Activated CD8-positive, alpha-beta memory T cell treated with anti-CD3 and anti-CD28 coated beads for 24 hours (primary cell): ENCODE measurements around the gene ATP8B3.
A peak's percentile ranks its signal among the peaks of the same experiment; 100 is the strongest.

ENCODE experiments used
- DNase-seq: peaks from one replicate; pipeline ENCODE4 v3.0.0-alpha.2; 2020

The ATP8B3 gene, protein sequence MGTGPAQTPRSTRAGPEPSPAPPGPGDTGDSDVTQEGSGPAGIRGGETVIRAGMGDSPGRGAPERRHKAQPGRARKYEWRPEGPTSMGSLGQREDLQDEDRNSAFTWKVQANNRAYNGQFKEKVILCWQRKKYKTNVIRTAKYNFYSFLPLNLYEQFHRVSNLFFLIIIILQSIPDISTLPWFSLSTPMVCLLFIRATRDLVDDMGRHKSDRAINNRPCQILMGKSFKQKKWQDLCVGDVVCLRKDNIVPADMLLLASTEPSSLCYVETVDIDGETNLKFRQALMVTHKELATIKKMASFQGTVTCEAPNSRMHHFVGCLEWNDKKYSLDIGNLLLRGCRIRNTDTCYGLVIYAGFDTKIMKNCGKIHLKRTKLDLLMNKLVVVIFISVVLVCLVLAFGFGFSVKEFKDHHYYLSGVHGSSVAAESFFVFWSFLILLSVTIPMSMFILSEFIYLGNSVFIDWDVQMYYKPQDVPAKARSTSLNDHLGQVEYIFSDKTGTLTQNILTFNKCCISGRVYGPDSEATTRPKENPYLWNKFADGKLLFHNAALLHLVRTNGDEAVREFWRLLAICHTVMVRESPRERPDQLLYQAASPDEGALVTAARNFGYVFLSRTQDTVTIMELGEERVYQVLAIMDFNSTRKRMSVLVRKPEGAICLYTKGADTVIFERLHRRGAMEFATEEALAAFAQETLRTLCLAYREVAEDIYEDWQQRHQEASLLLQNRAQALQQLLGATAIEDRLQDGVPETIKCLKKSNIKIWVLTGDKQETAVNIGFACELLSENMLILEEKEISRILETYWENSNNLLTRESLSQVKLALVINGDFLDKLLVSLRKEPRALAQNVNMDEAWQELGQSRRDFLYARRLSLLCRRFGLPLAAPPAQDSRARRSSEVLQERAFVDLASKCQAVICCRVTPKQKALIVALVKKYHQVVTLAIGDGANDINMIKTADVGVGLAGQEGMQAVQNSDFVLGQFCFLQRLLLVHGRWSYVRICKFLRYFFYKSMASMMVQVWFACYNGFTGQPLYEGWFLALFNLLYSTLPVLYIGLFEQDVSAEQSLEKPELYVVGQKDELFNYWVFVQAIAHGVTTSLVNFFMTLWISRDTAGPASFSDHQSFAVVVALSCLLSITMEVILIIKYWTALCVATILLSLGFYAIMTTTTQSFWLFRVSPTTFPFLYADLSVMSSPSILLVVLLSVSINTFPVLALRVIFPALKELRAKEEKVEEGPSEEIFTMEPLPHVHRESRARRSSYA (N-terminal part only)

DNA sequence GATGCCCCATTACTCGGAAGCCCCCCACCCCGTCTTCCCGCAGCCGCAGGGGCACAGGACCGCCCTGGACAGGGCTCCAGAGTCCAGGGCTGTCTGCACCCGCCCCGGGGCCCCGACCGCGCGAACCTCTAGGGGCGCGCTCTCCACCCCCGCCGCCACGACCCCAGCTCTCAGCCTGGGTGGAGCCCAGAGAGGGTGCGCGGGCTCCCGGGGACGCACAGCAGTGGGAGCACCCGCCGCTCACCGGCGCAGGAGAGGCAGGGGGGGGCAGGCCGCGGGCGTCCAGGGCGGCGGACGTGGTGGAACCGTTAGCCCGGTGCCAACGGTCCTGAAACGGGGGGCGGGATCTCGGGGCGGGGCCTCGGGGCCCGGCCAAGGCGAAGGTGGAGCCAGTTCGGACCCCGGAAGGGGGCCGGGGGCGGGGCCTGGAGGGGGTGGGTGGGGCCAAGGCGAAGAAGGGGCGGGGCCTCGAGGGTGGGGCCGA, at the start of gene ATP8B3:
TSS of gene ATP8B3 (minus strand) at position 335 of the 484 bp plus-strand sequence. CDS start 540 bp downstream, outside the sequence.
- no peak for DNase-seq

DNA sequence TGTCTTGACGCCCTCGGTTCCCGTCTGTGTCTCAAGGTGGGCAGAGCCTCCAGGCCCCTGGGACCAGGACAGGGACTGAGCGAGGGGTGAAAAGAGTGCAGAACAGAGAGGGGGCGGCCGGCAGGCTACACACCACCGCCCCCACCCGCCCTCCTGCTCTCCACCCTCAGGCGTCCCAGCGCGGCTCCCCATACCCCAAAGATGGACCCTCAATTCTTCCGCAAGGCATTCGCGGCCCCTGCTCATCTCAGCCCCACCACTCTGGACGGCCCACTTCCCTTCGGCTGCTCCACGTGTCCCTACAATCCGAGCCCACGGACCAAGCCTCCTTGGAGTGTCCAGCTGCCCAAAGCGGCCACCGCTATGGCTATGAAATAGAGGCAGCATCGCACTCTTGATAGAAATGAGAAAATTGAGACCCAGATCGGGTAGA, 49.5 kb upstream of the ATP8B3 start:
- no peak for DNase-seq

DNA sequence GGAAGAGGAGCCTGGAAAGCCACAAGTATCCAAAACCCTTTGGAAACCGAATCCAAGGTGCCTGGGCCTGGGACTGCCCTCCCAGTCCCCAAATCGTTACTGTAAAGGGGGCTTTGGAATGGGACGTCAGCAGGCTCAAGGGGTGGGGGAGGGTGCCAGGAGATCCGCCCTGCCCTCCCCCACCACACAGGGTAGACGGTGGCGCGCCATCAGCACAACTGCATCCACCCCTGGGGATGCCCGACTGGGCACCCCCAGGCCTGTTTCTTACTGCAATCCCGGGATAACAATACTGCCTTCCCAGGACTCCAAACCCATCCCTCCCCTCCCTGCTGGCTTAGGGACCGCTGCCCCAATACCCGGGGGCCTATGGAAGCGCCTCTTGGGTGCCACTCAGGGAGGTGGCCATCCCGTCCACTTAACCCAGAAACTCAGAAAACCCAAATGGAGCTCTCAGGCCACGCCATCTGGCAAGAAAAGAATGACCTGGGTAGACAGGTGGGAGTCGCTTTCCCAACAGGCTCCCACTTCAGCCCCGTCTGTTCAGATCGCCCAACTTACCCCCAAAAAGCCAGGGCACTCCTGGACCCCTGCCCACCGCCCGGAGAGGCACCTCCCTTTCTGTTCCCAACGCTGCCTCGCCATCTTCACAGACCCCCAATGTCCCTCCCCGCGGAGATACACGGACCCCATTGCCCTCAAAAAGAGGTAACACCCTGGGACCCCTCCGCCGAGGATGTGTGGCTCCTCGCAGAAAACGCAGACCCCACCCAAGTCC, 48.9 kb upstream of the ATP8B3 start:
- DNase-seq: no peak

DNA sequence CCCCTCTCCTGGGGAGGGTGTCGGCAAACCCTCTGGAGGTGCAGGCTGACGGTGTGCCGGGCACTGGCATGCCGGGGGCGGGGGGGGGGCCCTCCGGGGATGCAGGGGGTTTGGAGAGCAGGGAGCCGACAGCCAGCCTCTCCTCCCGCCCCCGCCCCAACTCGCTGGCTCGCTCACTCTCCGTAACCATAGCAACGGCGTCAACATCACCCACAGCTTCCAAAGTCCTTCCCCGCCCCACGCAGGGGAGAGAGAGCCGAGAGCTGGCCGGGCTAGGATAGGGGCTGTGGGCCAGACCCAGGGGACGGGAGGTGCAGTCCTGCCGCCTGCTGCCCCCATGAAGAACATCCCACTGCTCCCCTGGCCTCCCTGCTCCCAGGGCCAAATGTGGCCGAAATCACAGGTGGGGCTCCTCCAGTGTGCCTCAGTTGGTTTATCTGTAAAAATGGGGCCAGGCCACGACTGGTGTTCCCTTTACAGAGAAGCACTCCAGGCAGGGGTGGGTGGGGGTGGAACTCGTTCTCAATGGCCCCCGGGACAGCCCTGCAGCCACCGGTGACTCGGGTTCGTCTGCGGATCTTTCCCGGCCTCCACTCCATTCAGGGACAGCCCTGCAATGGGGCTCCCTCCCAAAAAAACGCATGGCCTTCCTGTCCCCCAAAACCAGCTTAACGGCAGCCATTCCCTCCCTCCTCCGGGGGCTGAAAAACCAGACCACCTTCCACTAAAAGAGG, 48.1 kb upstream of the ATP8B3 start:
- DNase-seq: no peak

DNA sequence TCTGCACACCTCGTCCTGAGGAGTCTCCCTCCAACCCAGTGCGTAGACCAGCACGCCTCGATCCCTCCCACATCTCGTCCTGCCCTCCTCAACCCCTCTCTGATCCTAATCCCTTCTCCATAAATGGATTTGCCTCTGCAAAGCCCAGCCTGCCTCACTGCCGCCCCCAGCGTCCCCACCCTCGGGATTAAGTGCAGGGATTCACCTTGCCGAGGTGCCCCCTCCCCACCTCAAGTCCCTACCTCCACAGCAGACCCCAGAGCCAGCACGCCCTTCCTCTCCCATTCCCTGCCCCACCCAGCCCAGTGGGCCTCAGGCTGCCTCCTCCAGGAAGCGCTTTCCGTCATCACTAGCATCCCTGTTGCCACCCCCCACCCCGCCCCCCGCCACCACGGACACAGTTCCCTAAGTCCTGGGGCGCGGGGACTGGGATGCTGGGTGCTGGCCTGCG, 47.3 kb upstream of the ATP8B3 start:
- DNase-seq: no peak

DNA sequence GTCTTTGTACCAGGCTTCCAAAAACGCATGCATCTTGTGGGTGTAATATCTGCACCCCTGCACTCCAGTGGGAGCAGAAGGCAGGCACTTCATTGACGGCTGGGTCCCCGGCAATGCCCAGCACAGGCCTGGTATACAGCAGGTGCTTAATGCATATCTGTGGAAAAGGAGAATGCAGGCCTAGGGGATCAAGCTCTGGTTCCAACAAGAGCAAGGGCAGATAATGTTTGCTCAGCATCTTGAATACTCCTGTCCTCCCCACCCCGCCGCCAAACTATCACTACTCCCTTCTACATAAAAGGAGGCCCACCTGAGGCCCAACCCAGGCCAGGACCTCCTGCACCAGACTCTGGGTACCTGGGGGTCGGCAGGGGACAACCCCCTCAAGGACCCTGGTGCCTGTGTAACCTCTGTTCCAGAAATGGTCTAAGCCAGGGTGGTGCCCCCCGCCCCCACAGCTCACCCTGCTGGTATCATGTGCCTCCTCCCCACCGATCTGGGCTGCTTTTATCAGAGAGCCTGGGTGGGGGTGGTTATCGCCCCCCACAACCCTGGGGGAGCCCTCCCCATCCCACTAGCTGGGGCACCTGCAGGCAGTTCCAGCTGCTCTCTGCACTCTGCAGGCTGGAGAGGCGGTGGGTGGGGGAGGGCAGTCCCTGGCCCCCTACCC, 46.5 kb upstream of the ATP8B3 start:
- no peak for DNase-seq

DNA sequence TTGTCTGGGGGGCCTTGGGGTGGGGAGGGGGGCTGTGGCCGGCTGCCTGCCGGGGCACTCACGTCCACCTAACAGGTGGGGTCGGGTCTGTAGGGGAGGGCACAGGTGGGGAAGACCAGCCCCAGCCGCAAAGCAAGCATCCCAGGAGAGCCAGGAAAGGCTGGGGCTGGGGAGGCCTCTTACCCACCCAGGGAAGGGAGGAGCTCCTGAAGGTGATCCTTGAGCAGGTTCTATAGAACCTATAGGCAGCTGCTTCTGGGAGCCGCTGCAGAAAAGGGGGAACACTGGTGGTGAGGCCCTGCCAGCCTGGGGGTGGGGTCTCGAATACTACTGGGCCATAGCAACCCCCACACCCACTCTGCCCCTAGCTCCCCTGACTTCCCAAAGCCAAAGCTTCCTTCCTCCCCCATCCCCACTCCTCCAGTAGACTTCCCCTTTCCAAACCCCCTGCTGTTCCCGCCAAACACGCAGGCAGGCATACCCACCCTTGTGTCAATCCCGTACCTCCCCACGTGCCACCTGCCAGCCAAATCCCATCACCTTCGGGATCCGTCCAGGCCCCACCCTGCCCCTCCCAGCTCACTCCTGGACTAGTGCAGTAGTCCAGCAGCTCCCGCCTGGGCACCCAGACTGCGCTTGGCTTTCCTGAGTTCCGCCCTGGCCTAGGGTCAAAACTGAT, 45.7 kb upstream of the ATP8B3 start:
- no peak for DNase-seq

DNA sequence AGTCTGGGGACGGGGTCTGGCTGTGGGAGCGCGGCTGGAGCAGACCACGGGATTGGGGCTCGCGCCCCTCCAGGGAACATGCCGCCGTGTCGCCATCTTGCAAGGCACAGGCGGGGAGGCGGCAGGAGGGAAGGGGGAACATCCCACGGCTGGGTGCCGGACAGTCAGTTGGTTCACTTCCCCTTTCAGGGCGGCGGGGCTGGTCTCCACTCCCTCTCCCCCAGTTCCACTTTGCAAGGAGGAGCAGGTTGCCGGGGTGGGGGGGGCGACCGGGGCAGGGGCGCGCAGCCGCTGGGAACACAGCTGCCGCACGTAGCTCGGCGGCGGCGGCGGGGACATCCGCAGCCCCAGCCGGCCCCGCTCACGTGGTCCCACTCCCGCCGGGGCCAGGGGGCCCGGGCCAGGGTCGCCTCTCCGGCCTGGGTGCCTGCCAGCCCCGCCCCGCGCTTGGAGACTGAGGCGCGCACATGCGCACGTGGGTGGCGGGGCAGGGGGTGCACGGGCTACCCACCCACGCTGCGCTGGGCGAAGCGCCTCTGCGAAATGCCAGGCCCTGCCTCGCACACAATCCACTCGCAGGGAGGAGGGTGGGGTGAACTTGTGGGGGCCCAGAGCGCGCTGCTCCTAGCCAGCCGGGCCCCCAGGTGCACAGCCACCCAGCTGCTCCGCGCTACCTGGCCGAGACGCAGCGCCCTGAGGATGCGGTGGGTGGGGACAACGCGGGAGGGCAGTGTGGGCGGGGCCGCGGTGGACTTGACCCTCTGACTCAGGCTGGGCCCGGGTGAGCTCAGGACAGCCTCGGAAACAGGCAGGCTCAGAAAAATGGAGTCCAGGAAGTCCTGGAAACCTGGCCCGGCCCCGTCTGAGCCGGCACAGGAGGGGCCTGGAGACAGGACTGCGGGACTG, 44.9 kb upstream of the ATP8B3 start:
- DNase-seq: peak; percentile 80

DNA sequence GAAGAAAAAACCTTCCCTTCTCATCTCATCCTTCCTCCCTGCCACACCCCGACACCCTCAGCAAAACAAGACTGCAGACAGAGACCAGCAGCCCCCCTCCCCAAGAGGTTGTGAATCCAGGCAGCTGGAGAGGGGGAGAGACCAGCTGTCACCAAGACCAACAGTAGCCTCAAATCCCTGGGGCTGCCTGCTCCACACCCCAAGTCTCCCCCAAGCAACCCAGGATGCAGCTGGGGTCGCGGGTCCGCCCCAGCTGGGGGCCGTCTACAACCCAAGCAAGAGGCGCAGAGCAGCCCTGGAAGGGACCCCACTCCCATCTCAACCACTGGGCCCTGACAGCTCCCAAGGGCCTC, 44.2 kb upstream of the ATP8B3 start:
- no peak for DNase-seq

DNA sequence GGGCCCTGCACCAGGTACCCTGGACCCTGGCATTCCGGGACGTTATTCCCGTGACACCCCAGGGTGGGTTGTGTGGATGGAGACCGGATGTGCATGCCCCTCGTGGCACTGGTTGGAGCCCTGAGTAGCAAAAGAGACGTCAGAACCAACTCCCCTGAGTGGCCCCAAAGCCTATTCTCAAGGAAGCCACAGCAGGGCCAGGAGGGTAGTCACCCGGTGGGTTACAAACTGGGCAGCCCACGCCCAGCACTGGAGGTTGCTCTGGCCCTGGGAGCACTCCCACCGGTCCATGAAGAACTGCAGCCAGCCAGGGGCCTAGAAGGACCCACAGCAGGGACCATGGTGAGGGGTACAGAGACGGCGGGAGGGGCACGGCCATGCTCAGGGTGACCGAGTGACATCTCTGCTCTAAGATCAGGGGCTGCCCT, 43.8 kb upstream of the ATP8B3 start:
- peak; percentile 73 for DNase-seq

DNA sequence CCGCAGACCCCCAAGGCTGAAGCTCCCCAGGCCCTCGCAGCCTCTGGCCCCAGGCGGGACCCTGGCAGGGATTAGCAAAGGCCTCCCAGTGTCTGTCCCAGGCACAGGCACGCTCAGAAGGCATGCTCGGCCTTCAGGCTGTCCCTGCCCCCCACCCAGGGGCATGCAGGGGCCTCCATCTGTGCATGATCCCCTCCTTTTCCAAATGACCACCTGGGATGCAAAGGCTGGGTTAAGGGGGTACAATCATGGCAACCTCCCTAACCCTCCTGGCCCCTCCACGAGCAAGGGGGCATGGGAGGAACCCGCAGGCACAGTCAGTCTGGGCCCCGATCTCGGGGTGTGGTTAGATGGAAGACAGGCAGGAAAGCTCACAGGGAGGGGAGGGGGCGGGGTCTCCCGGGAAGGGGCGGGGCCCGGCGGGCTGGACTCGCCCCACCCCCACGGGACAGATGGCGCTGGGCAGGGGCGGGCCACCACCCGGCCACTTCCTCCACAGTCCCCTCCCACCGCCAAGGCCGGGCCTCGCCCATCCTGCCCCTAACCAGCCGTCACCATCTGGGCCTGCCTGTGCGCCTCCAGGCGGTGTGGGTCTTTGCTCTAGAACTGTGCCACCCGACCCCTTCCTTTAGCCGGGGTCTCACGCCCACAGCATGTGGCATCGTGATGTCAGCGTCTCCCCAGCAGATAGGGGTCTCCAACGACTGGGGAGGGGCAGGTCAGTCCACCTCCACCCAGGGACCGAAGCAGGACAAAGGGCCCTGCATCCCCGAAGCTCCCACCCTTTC, 43.2 kb upstream of the ATP8B3 start:
- DNase-seq: peak; percentile 87

DNA sequence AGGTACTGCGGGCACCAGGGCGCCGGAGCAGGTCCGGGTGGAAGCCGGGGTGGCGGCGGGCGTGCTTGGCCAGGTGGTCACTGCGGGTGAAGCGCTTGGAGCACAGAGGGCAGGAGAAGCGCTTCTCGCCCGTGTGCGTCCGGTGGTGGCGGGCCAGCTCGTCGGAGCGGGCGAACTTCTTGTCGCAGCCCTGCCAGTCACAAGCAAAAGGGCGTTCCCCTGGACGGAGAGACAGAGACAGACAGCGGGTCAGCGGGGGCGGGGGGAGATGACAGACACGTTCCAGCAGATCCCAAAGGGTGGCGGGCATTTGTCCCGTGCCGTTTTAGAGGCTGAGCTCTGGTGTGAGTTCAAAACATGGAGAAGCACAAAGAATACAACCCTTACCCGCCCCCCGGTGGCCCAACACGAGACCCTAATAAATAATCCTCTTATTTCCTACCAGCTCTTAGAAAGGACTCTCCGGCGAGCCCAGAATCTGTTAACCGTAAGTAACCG, 42.5 kb upstream of the ATP8B3 start:
- no peak for DNase-seq

DNA sequence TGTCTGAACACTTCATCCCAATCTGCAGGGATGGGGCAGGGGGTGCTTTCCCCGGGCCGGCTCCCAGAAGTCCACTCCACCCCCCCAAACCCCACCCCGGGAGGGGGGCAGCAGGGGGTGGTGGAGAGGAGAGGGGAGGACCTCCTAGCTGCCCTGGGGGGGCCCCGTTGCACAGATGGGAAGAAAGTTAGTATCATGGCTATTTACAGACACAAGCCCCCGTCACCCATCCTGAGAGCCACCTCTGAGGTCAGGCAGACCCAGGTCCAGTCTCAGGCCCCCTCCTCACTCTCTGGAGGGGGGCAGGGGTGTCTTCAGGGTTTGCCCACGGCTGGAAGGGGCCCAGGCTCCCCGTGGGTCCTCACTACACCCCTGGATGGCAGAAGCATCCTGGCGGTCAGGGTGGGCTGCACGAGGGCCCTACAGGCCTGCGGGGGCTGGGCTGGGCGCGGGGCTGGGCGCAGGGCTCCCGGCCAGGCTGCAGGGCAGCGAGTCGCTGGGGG, 42.0 kb upstream of the ATP8B3 start:
- DNase-seq: no peak

DNA sequence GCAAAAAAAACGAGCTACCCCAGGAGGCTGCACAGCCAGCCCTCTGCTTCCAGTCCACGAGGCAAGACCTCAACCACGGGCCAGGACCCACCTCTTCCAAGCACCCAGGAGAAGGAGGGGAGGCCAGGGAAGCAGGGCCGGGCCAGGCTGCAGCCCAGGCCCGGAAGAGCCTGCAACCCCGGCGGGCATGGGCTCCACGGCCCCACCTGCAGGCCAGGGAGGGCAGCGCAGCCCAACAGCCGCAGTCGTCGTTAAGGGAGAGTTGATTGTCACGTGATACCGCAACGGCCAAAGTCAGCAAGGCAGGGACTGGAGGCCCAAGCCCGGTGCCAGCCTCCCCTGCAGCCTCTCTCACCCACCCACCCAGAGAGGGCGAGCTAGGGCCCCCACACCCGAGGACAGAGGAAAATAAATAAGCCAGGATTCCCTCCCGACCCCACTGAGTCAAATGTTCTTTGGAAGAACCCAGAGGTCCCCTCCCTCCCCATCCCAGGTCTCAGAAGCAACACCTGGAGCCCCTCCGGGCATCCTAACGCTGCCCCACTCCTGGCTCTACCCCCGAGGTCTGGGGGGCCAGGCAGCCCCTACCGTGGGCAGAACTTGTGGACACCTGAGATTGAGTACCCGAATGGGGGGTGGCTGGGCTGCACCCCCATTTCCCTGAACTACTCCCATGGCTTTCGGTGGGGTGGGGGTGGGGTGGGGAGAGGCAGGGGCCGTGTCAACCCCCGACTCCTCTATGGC, 41.4 kb upstream of the ATP8B3 start:
- DNase-seq: peak; percentile 91

DNA sequence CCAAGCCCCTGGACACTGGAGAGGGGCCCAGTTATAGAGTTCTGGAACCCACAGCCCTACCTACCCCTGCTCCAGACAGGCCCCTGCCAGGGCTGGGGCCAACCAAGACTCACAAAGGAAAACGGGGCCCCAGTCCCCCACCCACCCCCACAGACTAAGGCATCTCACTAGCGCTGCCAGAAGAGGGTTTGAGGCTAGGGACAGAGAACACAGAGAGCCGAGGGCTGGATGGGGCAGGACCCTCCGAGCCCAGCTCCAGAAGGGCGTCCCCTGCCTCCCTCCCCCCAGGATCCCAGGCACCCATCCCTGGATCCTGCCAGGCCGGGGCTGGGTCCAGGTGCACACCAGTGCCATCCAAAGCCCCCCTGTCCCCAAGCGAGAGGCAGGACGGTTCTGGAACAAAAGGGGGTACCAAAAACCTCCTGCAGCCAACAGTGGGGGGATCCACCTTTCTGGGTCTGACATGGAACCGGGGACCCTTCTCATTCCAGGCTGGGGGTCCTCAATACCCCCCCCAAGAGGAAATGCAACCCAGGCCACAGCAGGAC, 40.6 kb upstream of the ATP8B3 start:
- no peak for DNase-seq
